GM21619 (cell line): ENCODE results near the gene IGSF3.

Experiments used
- ATAC-seq: cut with Tn5 transposase; IDR thresholded peaks from one replicate; pipeline ENCODE4 v1.9.1; 2021; ENCODE audit not compliant: unreplicated experiment

IGSF3 gene

DNA sequence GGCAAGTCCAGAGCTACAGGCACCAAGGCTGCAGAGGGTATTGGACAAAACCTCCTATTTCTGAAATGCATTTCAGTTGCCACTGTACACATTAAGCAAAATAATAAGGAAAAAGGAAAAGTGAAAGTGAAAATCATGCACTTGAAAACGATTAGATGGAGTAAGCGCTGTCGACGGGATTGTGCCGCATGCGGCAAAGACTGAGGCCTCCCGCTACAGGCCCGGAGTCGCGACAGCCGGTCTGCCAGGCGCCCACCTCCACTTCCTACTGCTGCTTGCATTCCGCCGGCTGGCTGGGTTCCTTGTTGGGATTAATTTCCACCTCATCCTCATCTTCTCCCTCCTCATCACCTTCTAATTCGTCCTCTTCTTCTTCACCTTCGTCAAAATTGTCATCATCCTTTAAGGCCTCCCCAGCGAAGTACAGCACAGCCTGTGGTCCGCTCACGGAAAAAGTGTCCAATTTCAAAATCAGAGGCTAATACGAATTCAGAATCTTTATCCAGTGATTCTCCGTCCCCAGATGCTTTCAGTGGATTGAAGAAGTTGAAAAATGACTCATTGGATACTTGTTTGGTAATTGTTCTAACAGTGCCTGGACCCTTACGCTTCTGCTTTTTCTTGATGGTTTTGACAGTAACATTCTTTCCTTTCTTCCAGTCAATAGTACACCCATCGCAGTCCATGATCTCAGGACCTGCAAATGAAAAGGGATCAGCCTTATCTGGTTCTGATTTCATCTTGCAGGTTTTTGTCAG lies 134.7 kb downstream of the IGSF3 start:
- no peak for ATAC-seq

DNA sequence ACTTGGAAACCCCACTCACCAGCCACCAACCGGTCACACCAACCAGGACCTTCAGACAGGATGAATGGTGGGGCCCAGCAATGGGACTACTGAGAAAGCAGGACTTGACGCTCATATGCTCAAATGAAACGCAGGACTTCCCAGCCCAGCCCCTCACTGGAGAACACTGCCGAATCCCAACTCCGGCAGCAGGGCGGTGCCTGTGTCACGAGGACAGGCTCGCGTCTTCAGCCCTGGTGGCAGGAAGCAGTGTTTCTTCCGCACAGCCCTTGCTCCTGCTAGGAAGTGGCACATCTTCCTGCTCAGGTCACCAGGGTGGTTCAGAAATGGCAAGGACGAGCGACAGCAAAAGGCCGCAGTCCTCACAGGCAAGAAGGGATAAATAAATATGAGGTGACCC lies 135.6 kb downstream of the IGSF3 start:
- no peak for ATAC-seq

DNA sequence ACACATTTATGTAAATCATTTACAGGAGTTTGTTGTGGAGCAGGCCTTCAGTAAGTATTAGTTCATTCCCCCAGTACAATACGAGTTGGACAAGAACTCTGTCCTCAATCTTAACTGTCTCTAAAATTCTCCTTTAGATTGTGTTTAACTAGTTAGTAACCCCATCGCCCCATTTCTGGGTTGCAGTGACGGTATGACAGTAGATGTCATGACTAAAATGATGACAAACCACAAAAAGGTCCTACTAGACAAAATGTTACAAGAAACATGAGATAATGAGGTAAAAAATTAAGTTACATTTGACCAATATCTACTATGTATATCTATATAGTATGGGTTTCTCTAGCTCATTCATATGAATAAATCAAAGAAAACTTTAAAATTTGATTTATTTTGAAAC lies 137.9 kb downstream of the IGSF3 start:
- ATAC-seq: no peak

DNA sequence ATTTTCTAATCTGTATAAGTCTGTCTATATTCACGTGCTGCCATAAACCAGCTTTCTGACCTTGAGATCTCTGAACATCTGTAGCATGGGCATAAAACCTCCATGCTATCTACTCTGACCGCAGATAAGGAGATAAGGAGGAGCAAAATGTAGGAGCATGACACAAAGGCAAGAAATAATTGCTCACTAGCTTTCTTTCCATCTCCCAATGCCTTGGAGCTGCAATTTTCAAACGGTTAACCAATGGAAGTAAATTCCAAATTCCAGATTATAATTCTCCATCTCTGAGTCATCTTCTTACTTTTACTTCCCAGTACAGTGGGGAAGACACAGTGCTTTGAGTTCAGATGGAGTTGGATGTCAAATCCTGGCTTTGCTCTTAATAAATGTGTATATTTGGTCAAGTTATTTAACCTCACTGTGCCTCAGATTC lies 138.3 kb downstream of the IGSF3 start:
- no peak for ATAC-seq

DNA sequence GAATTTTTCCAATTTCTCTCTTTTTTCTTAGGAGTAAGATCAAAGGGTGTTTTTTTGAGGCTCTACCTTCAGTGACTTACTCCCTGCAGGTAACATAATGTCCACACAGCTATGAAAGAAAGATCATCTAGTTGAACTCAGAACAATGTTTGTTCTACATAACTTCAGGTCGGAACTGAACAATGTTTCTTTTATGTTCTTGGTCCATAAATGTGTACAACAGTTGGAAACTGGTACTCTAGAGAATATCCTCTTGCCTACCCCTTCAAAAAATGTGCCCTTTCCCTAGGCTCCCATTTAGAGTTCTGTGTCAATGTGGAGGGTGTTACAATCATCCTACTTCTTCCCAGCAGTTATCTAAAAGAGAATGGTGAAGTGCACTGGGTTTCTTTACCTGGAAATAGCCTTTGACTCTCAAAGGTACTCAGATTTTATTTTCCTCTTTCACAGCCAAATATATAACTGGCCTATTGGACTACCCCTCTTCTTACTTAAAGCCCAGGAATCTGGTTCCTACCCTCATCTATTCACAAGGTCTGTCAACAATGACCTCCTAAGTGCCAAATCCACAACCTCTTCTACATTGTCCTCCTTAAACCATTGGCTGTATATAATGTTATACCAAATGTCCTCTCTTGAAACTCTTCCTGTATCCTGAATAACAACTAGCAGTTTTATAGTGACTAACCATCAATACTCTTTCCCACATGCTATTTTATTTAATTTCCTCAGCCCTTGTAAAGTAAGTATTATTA lies 139.0 kb downstream of the IGSF3 start:
- ATAC-seq: no peak

DNA sequence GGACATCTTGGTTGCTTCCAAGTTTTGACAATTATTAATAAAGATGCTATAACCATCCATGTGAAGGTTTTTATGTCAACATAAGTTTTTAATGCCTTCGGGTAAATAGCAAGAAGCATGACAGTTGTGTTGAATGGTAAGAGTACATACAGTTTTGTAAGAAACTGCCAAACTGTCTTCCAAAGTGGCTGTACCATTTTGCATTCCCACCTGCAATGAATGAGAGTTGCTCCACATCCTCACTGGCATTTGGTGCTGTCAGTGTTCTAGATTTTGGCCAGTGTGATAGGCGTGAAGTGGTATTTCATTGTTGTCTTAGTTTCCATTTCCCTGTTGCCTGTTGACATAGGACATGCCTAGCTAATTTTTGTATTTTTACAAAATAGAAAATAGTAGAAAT lies 142.1 kb downstream of the IGSF3 start:
- ATAC-seq: no peak
